C4-2B (cell line): ENCODE data around the gene OBSL1.

Experiments used
- H3K27ac ChIP-seq: fragments of 450-650 bp; 2 replicates; pipeline ENCODE4 v1.5.1; 2017
- CTCF ChIP-seq: fragments of 450-650 bp; conservative IDR thresholded peaks from 2 replicates; pipeline ENCODE4 v1.5.1; 2017; ENCODE audit warnings: mild to moderate bottlenecking
- ZFX ChIP-seq: fragments of 450-650 bp; IDR thresholded peaks from 2 replicates; pipeline ENCODE4 v1.6.1; 2017

OBSL1 gene

GRCh38 chr2:219557791-219558785, 13.3 kb downstream of the OBSL1 start:
- TF ChIP-seq CTCF = no peak
- TF ChIP-seq ZFX = no peak
- no peak overlapping the region for H3K27ac ChIP-seq

DNA sequence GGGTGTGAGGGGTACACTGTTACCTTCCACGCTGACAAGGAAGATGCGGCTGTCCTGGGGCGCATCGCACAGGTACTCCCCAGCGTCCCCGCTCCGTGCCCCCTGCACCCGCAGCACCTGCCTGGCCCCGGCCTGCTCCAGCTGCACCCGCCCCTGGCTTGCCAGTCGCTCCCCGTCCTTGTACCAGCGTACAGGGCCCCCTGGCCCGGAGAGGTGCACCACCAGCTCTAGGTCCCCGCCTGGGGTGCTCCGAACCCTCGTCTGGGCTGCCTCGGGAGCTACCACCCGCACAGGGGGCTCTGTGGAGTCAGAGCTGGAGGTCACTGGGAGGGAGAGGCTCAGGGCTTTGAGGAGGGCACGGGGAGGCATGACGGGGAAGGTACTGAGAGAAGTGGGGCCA, 14.0 kb downstream of the OBSL1 start:
- no peak overlapping the region for H3K27ac ChIP-seq
- no peak for TF ChIP-seq ZFX

DNA sequence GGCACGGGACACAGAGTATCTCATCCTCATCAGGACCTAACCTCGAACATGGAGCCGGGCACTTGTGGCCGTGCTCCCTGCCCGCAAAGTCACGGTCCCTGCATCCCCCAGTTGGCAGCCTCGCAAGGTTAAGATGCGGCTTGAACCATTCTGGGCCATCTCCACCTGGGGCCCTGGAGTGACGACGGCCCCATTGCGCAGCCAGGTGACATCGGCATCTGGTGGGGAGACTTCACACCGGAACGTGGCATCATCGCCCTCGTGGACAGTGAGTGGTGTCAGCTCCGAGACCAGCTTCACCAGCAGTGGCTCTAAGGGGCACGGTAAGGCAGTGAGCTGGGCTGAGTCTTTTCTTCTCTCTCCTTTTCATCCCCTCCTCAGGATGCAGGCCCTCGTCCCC, 14.9 kb downstream of the OBSL1 start:
- no peak overlapping the region for H3K27ac ChIP-seq
- TF ChIP-seq ZFX (no peak), CTCF (no peak)

GRCh38 chr2:219555956-219556355, 15.4 kb downstream of the OBSL1 start:
- TF ChIP-seq ZFX = no peak
- no peak for TF ChIP-seq CTCF
- no peak overlapping the region for H3K27ac ChIP-seq

DNA sequence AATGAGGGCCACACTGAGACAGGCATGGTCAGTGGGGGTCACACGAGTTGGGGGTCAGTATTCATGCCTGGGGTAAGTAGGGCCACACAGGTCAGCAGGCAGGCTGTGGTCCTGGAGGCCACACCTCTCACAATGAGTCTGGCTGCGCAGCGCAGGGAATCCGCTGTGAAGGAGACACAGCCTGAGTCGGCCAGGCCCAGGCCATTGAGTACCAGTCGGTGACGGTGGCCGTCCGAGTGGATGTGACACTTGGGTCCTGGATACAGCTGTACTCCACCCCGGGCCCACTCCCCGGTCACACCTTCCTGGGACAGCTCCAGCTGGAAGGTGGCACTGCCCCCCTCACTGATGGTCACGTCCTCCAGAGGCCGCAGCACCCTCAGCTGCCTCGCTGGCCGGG, 17.0 kb downstream of the OBSL1 start:
- H3K27ac ChIP-seq = no peak overlapping the region
- TF ChIP-seq CTCF (no peak), ZFX (no peak)

DNA sequence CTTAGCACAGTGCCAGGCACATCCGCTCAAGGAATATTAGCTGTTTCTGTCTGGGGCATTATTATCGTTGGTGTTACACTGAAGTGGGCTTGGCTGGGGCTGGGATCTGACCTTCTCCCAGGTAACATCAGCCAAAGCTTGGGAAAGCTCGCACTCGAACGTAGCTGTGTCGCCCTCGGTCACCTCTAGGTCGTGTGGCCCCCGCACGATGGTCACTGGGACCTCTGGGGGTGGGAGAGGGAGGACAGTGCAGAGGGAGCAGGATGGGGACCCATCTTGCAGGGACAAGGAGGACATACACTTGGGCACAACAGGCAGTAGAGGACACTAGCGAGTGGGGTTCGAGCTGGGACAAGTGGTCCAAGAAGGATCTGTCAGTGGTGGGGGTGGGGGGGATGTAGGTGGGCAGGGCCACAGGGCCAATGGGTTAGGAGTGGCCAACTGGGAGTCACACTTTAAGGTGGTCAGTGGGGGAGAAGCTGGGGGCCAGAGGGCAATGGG, 17.8 kb downstream of the OBSL1 start:
- H3K27ac ChIP-seq = no peak overlapping the region
- TF ChIP-seq CTCF = no peak
- no peak for TF ChIP-seq ZFX

GRCh38 chr2:219553168-219553417, 18.2 kb downstream of the OBSL1 start:
- no peak overlapping the region; the same call in 1 of the 2 replicates for H3K27ac ChIP-seq
- no peak for TF ChIP-seq ZFX
- no peak for TF ChIP-seq CTCF
